Panc1 (cell line): ENCODE measurements around the gene FOXO1. TPM values are rescaled to one million over a fixed set of nuclear protein-coding genes. Genes with fewer than 3 reads are reported as not detected.

Experiments used
- ATAC-seq: fragments of 200-7000 bp; cut with Tn5 transposase; 2 replicates; pipeline ENCODE4 v1.9.1; 2020; ENCODE audit warnings: mild to moderate bottlenecking, moderate library complexity
- BruUV-seq: library from RNA; stranded (reverse); fragments of 400-500 nt; replicated peaks from 2 replicates; lab custom pipeline; 2021; lab: Mats Ljungman, UMichigan
- CTCF ChIA-PET: fragments of 300-600 bp; sonication (Branson Sonifier 250); formaldehyde crosslinking; loops from one replicate; lab custom pipeline; 2022; ENCODE audit warnings: antibody characterized with exemption; lab: Charles Lee
- POLR2A ChIA-PET: fragments of 300-600 bp; sonication (Branson Sonifier 250); formaldehyde crosslinking; loops from one replicate; lab custom pipeline; 2022; ENCODE audit warnings: antibody characterized with exemption; lab: Charles Lee
- DNase-seq: peaks from one replicate; pipeline ENCODE4 v3.0.0-alpha.2; 2010; ENCODE audit warnings: low read depth, low spot score
- H3K27ac ChIP-seq: 2 replicates; pipeline ENCODE4 v1.5.1; 2011; ENCODE audit warnings: mild to moderate bottlenecking, low read length, inconsistent platforms
- H3K27me3 ChIP-seq: fragments of 200-500 bp; sonication (Bioruptor generic); 2 replicates; pipeline ENCODE4 v1.6.0; 2014; ENCODE audit warnings: low read length, inconsistent platforms; ENCODE audit not compliant: control insufficient read depth, insufficient read depth
- H3K36me3 ChIP-seq: fragments of 200-500 bp; sonication (Bioruptor generic); 2 replicates; pipeline ENCODE4 v1.5.1; 2014; ENCODE audit warnings: inconsistent platforms, mild to moderate bottlenecking, low read length, moderate library complexity; ENCODE audit not compliant: control insufficient read depth, insufficient read depth
- H3K4me1 ChIP-seq: 2 replicates; pipeline ENCODE4 v1.5.1; 2011; ENCODE audit warnings: inconsistent platforms, mild to moderate bottlenecking, low read length, moderate library complexity; ENCODE audit not compliant: control insufficient read depth, insufficient read depth
- H3K4me3 ChIP-seq, 2 experiments: 2 replicates each; pipeline ENCODE4 v1.5.1; 2011 to 2012; ENCODE audit warnings: low read depth in 2 of 2, low read length in 2 of 2, mild to moderate bottlenecking in 2 of 2, inconsistent platforms in 1 of 2, moderate library complexity in 1 of 2
- H3K9me3 ChIP-seq: fragments of 200-500 bp; sonication (Bioruptor generic); 2 replicates; pipeline ENCODE4 v1.5.1; 2014; ENCODE audit warnings: low read depth, mild to moderate bottlenecking, inconsistent platforms, low read length, moderate library complexity; ENCODE audit not compliant: control insufficient read depth, insufficient read depth
- POLR2AphosphoS5 ChIP-seq: IDR thresholded peaks from 2 replicates; pipeline ENCODE4 v1.6.1; 2012; ENCODE audit warnings: mild to moderate bottlenecking, low read depth, low read length, moderate library complexity
- SIN3A ChIP-seq: IDR thresholded peaks from 2 replicates; pipeline ENCODE4 v1.6.1; 2012; ENCODE audit warnings: low read depth, mild to moderate bottlenecking, low read length, moderate library complexity, borderline replicate concordance; ENCODE audit not compliant: insufficient read depth
- TCF7L2 ChIP-seq: IDR thresholded peaks from 2 replicates; pipeline ENCODE4 v1.6.1; 2011; ENCODE audit warnings: mild to moderate bottlenecking, low read depth, low read length, inconsistent platforms
- in situ Hi-C: cut with HindIII; loops from 2 replicates; pipeline ENCODE4 v1.10.0; 2016; ENCODE audit warnings: low sequenced_read_pairs, low pct_unique_long_range_greater_than_20kb
- intact Hi-C: fragments of 100-400 bp; cut with micrococcal nuclease; formaldehyde crosslinking; loops from one replicate; pipeline ENCODE4 v1.10.0; 2022; ENCODE audit not compliant: unreplicated experiment
- total RNA-seq: library from RNA; stranded (reverse); gene quantifications from one replicate; pipeline ENCODE4 v1.2.1, GENCODE V29; 2021; ENCODE audit not compliant: unreplicated experiment
- TF ChIP-seq, protein P1 (sequence below), 2 experiments: IDR thresholded peaks; 2 replicates each; pipeline ENCODE4 v1.6.1; 2011 to 2012; ENCODE audit warnings: low read depth in 2 of 2, control low read depth in 1 of 2, low read length in 1 of 2, mild to moderate bottlenecking in 1 of 2, moderate library complexity in 1 of 2; ENCODE audit not compliant: insufficient read depth in 1 of 2
- TF ChIP-seq, protein P2 (sequence below): fragments of 450-650 bp; IDR thresholded peaks from 2 replicates; pipeline ENCODE4 v1.5.1; 2017; ENCODE audit warnings: mild to moderate bottlenecking

FOXO1 gene
- total RNA-seq, 1 experiment from 2014 or later, result 2.1 TPM

DNA sequence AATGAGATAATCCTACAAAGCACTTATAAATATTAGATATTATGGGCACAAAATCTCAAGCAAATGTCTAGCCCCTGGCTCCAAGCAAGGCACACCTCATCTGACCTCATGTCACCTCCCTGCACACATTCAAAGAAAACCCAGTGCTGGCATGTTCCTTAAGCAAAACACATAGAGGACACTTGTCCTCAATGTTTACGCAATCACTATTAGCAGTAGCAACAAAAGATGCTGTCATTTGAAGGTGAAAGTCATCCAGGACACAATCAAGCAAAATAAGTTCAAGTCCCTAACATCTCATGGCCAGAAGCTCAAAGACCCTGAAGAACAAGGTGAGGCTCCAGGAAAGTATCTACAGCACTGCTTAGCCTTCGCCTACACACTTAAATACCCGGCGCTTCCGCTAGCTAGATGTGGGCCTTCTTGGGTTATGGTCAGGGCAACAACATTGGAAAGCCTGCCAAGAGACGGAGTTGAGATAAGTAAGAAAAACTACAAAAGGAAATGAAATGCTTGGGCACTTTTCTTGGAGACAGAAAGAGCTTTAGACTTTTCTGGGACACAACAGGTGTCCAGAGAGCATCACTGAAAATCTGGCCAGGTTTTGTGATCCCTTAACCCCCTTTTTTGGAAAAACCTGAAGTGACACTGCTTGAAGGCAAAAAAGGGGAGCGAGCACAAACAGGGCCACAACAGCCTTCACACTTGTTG, 85.7 kb downstream of the FOXO1 start:
- DNase-seq (no peak), ATAC-seq (no peak)
- CTCF ChIA-PET, result no interaction called here
- intact Hi-C loops, result no loop called here
- Histone ChIP-seq H3K27me3 (no peaks in the 10 kb centered on the region), H3K27ac (no peak overlapping the region), H3K9me3 (no peaks in the 10 kb centered on the region), H3K4me1 (no peaks in the 10 kb centered on the region), H3K4me3 (no peak overlapping the region), H3K36me3 (no peaks in the 10 kb centered on the region)
- BruUV-seq, result no TSS peak
- TF ChIP-seq, protein P1, sequence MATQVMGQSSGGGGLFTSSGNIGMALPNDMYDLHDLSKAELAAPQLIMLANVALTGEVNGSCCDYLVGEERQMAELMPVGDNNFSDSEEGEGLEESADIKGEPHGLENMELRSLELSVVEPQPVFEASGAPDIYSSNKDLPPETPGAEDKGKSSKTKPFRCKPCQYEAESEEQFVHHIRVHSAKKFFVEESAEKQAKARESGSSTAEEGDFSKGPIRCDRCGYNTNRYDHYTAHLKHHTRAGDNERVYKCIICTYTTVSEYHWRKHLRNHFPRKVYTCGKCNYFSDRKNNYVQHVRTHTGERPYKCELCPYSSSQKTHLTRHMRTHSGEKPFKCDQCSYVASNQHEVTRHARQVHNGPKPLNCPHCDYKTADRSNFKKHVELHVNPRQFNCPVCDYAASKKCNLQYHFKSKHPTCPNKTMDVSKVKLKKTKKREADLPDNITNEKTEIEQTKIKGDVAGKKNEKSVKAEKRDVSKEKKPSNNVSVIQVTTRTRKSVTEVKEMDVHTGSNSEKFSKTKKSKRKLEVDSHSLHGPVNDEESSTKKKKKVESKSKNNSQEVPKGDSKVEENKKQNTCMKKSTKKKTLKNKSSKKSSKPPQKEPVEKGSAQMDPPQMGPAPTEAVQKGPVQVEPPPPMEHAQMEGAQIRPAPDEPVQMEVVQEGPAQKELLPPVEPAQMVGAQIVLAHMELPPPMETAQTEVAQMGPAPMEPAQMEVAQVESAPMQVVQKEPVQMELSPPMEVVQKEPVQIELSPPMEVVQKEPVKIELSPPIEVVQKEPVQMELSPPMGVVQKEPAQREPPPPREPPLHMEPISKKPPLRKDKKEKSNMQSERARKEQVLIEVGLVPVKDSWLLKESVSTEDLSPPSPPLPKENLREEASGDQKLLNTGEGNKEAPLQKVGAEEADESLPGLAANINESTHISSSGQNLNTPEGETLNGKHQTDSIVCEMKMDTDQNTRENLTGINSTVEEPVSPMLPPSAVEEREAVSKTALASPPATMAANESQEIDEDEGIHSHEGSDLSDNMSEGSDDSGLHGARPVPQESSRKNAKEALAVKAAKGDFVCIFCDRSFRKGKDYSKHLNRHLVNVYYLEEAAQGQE (IDR thresholded peaks at IDR 0.05; ENCODE audit: insufficient read depth in 1 of 2, low read depth in 2 of 2, low read length in 1 of 2), result no peak
- no peak for TF ChIP-seq TCF7L2
- in situ Hi-C loops, result no loop called here
- POLR2A ChIA-PET, result no interaction called here

DNA sequence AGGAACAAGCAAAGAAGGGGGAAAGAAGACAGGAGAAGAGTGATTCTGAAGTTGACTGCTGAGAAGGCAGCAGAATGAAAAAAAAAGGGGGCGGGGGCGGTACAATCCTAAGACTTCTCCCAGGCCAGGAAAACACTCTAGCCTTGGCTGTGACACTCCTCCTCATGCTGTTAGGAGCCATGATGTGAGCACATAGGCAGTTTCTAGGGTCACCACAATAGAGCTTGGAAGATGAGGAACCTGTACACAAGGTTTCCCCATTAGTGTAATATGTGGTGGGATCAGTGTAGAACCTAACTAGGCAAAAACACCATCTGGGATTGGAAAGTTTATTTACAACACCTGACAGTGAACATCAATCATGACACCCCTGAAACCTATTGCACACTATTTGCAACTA, 86.9 kb downstream of the FOXO1 start:
- no peak for ATAC-seq
- in situ Hi-C loops, result no loop called here
- BruUV-seq, result no TSS peak
- ChIA-PET POLR2A (no interaction called here), CTCF (no interaction called here)
- TF ChIP-seq SIN3A, result no peak
- no peaks in the 10 kb centered on the region for H3K27me3 ChIP-seq
- no peaks in the 10 kb centered on the region for H3K9me3 ChIP-seq
- H3K36me3 ChIP-seq, result no peaks in the 10 kb centered on the region
- no peaks in the 10 kb centered on the region for H3K4me1 ChIP-seq
- H3K27ac ChIP-seq, result no peak overlapping the region
- intact Hi-C loops, result no loop called here
- no peak for DNase-seq
- H3K4me3 ChIP-seq, result no peak overlapping the region

DNA sequence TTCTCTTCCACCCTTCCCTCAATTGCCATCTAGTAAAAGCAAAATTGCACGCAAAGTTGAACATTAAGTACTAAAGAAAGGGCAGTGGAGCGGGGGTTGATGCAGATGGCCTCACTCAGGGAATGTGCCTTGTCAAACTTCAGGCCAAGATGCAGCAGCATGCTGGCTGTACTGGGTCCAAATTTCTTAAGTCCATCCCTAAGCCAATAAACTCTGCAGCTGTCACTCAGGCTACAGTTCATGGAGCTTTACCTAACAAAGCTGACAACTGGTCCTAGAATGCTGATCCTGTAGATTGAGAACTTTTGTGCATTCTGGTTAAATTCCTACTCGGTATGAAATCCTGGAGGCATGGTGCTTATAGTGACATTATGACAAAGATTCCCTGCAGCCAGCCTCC, 88.4 kb downstream of the FOXO1 start:
- intact Hi-C loops (no loop called here), in situ Hi-C loops (no loop called here)
- no peak for ATAC-seq
- H3K27me3 ChIP-seq, result no peaks in the 10 kb centered on the region
- CTCF ChIA-PET, result no interaction called here
- no peaks in the 10 kb centered on the region for H3K9me3 ChIP-seq
- no peaks in the 10 kb centered on the region for H3K4me1 ChIP-seq
- no peak overlapping the region for H3K27ac ChIP-seq
- H3K36me3 ChIP-seq, result no peaks in the 10 kb centered on the region
- DNase-seq, result no peak
- H3K4me3 ChIP-seq, result no peak overlapping the region
- TF ChIP-seq POLR2AphosphoS5, result no peak
- TF ChIP-seq, protein P1 (IDR thresholded peaks at IDR 0.05; ENCODE audit: insufficient read depth in 1 of 2, low read depth in 2 of 2, low read length in 1 of 2), result no peak
- no peak for TF ChIP-seq SIN3A
- TF ChIP-seq TCF7L2, result no peak
- TF ChIP-seq, protein P2, sequence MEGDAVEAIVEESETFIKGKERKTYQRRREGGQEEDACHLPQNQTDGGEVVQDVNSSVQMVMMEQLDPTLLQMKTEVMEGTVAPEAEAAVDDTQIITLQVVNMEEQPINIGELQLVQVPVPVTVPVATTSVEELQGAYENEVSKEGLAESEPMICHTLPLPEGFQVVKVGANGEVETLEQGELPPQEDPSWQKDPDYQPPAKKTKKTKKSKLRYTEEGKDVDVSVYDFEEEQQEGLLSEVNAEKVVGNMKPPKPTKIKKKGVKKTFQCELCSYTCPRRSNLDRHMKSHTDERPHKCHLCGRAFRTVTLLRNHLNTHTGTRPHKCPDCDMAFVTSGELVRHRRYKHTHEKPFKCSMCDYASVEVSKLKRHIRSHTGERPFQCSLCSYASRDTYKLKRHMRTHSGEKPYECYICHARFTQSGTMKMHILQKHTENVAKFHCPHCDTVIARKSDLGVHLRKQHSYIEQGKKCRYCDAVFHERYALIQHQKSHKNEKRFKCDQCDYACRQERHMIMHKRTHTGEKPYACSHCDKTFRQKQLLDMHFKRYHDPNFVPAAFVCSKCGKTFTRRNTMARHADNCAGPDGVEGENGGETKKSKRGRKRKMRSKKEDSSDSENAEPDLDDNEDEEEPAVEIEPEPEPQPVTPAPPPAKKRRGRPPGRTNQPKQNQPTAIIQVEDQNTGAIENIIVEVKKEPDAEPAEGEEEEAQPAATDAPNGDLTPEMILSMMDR, result no peak
- no TSS peak for BruUV-seq
- POLR2A ChIA-PET, result no interaction called here
